ENCODE data around the gene SPTBN1. TPM values are rescaled to one million over a fixed set of nuclear protein-coding genes. Genes with fewer than 3 reads are reported as not detected.

The SPTBN1 gene
- total RNA-seq, 4 donors from 2014 or later, result 65.0 to 217 (median 85.3) TPM

DNA sequence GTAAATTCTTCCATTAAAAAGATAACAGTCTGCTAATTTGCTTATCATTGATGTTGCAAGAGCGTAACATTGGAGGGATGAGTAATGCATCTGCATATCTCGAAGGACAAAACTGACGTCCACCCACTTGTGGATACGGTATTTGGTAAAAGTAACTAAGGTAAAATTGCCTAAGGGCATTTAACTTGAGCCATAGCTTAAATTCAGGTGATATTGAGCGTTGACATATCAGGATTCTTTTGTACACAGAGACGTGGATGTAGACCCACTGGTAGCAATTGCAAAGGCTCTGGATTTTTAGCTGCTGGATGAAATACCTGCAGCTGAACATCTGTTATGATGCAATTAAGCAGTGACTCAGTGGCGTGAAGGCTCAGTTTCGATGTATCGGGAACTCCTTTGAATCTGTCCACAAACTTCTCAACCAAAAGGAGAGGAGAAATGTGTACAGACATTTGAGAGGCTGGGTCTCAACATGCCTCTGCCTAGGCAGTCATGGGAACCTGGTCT is 119.3 kb downstream of the SPTBN1 start:
- Histone ChIP-seq H3K4me3 (no peak overlapping the region), H3K27me3 (no peaks in the 10 kb centered on the region), H3K27ac (peak overlapping the region; percentile 74 to 85 (median 82)), H3K36me3 (no peaks in the 10 kb centered on the region), H3K4me1 (peaks cover 61 to 100% (median 97%) of the 10 kb centered on the region in 3 donors), H3K9me3 (no peaks in the 10 kb centered on the region)
- 29 to 47% methylated on average over 8 to 9 of the region's 9 CpGs for WGBS, 2 donors
- intact Hi-C loops (cut with DNase I), result no loop called here
- TF ChIP-seq POLR2A (IDR thresholded peaks at IDR 0.05), result no peak
- TF ChIP-seq, protein P1, sequence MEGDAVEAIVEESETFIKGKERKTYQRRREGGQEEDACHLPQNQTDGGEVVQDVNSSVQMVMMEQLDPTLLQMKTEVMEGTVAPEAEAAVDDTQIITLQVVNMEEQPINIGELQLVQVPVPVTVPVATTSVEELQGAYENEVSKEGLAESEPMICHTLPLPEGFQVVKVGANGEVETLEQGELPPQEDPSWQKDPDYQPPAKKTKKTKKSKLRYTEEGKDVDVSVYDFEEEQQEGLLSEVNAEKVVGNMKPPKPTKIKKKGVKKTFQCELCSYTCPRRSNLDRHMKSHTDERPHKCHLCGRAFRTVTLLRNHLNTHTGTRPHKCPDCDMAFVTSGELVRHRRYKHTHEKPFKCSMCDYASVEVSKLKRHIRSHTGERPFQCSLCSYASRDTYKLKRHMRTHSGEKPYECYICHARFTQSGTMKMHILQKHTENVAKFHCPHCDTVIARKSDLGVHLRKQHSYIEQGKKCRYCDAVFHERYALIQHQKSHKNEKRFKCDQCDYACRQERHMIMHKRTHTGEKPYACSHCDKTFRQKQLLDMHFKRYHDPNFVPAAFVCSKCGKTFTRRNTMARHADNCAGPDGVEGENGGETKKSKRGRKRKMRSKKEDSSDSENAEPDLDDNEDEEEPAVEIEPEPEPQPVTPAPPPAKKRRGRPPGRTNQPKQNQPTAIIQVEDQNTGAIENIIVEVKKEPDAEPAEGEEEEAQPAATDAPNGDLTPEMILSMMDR (IDR thresholded peaks at IDR 0.05), result no peak
- no peak for DNase-seq

DNA sequence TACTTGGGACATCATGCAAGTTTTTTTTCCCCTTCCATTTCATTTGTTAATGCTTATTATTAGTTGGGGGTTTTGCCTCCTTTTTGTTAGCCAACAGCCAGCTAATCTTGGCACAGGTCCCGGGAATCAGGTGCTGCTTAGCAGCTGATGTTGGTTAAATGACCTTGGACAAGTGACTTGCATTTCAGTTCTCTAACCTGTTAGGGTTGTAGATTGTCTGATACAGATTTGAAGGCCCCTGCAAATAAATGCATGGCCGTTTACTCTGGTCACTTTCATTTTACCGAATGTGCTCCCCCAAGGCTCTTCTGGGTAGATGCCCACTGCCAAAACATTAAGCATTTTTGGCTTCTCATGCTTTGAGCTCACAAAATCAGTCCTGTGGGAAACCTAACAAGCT is 120.9 kb downstream of the SPTBN1 start:
- intact Hi-C loops (cut with DNase I), result no loop called here
- H3K9me3 ChIP-seq, result no peaks in the 10 kb centered on the region
- no peak for DNase-seq
- H3K4me1 ChIP-seq, result peaks cover 48 to 100% (median 88%) of the 10 kb centered on the region in 3 donors
- H3K27ac ChIP-seq, result peak overlapping the region in 2 of 4 donors; percentile 85
- H3K4me3 ChIP-seq, result no peak overlapping the region
- 35 to 51% methylated on average over 3 of the region's 3 CpGs for WGBS, 2 donors
- no peaks in the 10 kb centered on the region for H3K27me3 ChIP-seq
- TF ChIP-seq, protein P1 (IDR thresholded peaks at IDR 0.05), result no peak
- TF ChIP-seq POLR2A (IDR thresholded peaks at IDR 0.05), result no peak
- no peaks in the 10 kb centered on the region for H3K36me3 ChIP-seq

DNA sequence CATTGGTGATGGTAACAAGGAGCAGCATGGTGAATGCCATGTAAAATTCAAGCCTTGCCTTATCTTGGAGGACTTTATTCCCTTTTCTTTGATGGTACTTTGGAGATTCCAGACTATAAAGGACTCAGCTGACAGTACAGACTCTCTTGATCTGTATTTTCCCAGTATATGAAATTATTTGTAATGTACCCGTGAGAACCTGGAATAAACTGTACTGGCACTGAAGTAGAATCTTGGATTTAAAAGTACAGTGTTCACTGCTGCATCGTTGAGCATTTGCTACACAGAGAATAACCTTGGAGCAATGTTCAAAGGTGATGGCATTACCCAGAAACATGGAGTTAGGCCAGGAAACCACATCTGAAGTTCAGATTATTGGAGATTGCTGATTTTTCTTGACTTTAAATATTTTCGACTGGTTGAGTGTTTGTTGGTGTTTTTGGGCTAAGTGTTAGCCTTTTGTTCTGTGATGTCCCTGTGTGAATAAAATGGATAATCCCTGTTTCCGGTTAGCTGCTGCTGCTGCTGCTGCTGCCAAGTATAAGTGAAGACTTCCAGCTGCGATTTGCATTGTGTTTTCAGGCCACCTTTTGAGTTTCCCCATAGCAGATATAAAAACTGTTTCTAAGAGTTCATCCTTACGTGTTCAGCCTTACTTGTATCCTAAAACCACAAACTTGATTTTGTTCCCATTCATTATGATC is 122.0 kb downstream of the SPTBN1 start:
- H3K27me3 ChIP-seq, result no peaks in the 10 kb centered on the region
- no peaks in the 10 kb centered on the region for H3K9me3 ChIP-seq
- TF ChIP-seq, protein P1 (IDR thresholded peaks at IDR 0.05), result no peak
- no peak for TF ChIP-seq POLR2A (IDR thresholded peaks at IDR 0.05)
- intact Hi-C loops (cut with DNase I), result no loop called here
- H3K4me1 ChIP-seq, result peaks cover 38 to 95% (median 77%) of the 10 kb centered on the region in 3 donors
- no peak for DNase-seq
- peak overlapping the region in 3 of 4 donors; percentile 40 to 85 (median 63) for H3K27ac ChIP-seq
- WGBS, 2 donors, result 18 to 46% methylated on average over 6 of the region's 6 CpGs
- no peak overlapping the region for H3K4me3 ChIP-seq
- no peaks in the 10 kb centered on the region for H3K36me3 ChIP-seq

DNA sequence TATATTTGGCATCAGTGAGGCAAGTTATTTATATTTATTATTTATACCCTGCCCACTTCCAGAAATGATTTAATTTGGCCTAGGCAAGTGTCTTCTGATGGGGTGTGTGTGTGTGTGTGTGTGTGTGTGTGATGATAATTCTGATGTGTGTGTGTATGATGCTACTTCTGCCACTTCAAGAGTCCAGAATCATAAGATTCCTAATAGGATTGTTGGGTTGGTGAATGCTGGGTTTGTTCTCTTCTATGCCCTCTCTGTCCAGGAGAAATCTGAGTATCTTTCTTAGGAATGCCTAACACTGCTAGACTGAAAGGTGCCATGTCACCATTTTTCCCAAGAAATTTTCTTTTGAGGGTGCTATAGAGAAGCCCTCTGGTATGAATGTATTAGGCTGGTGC is 122.5 kb downstream of the SPTBN1 start:
- intact Hi-C loops (cut with DNase I), result no loop called here
- Histone ChIP-seq H3K36me3 (no peaks in the 10 kb centered on the region), H3K27ac (peak overlapping the region in 2 of 4 donors; percentile 63 to 70), H3K9me3 (no peaks in the 10 kb centered on the region), H3K4me1 (peaks cover 32 to 95% (median 72%) of the 10 kb centered on the region in 3 donors), H3K27me3 (no peaks in the 10 kb centered on the region), H3K4me3 (no peak overlapping the region)
- DNase-seq, result no peak
- no peak for TF ChIP-seq POLR2A (IDR thresholded peaks at IDR 0.05)
- TF ChIP-seq, protein P1 (IDR thresholded peaks at IDR 0.05), result no peak

DNA sequence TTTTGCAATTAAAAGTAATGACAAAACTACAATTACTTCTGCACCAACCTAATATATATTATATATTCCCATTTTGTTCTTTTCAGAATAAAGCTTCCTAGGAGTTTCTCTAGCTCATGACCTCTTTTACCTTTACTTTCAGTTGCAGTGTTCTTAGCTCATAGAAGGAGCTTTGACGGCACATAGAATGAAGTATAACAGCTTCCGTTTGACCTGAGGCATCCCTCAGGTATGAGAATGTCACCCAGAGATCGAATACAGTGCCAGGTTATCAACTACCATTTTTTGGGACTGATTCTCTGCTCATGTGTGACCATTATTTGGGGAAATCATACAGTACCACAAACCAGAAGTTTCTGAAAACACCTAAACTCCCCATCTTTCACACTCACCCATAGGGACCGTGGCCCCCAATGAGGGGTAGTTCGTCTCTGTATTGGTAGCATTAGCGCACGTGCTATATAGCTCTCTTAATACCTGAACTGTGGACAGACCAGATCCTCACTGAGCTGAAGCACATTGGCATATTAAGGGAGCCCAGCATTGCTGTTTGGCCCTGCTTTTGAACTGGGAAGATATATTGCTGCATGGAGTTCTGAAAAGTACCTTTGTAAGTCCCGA is 123.0 kb downstream of the SPTBN1 start:
- DNase-seq, result no peak
- WGBS, 2 donors, result 43 to 57% methylated on average over 6 to 8 of the region's 8 CpGs
- H3K36me3 ChIP-seq, result no peaks in the 10 kb centered on the region
- no peak for TF ChIP-seq POLR2A (IDR thresholded peaks at IDR 0.05)
- TF ChIP-seq, protein P1 (IDR thresholded peaks at IDR 0.05), result no peak
- no peaks in the 10 kb centered on the region for H3K9me3 ChIP-seq
- H3K4me3 ChIP-seq, result no peak overlapping the region
- H3K4me1 ChIP-seq, result peaks cover 32 to 92% (median 66%) of the 10 kb centered on the region in 3 donors
- H3K27ac ChIP-seq, result peak overlapping the region; percentile 63 to 77 (median 68)
- H3K27me3 ChIP-seq, result no peaks in the 10 kb centered on the region
- intact Hi-C loops (cut with DNase I), result no loop called here
